Fibroblast of lung (primary cell): Measurements from ENCODE around the gene HDAC4. TPM values are rescaled to one million over a fixed set of nuclear protein-coding genes. Genes with fewer than 3 reads are reported as not detected.

Experiments used
- DNase-seq, 2 donors: peaks; one replicate each; pipeline versions ENCODE4 v3.0.0 to v3.0.0-alpha.2; 2010; ENCODE audit warnings: low read depth in 2 of 2
- H2AFZ ChIP-seq: 2 replicates; pipeline ENCODE4 v1.5.1; 2012; ENCODE audit warnings: low read length, control low read depth, inconsistent platforms
- H3K27ac ChIP-seq: 2 replicates; pipeline ENCODE4 v1.5.1; 2011; ENCODE audit warnings: low read length, control low read depth; ENCODE audit not compliant: insufficient read depth
- H3K27me3 ChIP-seq: 2 replicates; pipeline ENCODE4 v1.5.1; 2011; ENCODE audit warnings: mild to moderate bottlenecking, low read length; ENCODE audit not compliant: control insufficient read depth, insufficient read depth
- H3K36me3 ChIP-seq: 2 replicates; pipeline ENCODE4 v1.5.1; 2011; ENCODE audit warnings: low read length; ENCODE audit not compliant: control insufficient read depth, insufficient read depth
- H3K4me1 ChIP-seq: 2 replicates; pipeline ENCODE4 v1.5.1; 2011; ENCODE audit warnings: low read length; ENCODE audit not compliant: control insufficient read depth, insufficient read depth; ENCODE audit errors: extremely low read depth
- H3K4me2 ChIP-seq: 2 replicates; pipeline ENCODE4 v1.5.1; 2011; ENCODE audit warnings: low read length, control low read depth; ENCODE audit not compliant: insufficient read depth; ENCODE audit errors: extremely low read depth
- H3K4me3 ChIP-seq, 4 experiments: fragments of 200-600 bp in 1 of 4; sonication (generic) in 1 of 4; replicated peaks in 1 of 4; 2 replicates each; pipeline ENCODE4 v1.5.1; 2011 to 2016; ENCODE audit warnings: low read length in 4 of 4, low read depth in 3 of 4, mild to moderate bottlenecking in 3 of 4, control low read depth in 2 of 4, inconsistent platforms in 1 of 4, mixed read lengths in 1 of 4; ENCODE audit not compliant: insufficient read depth in 1 of 4; ENCODE audit errors: control extremely low read depth in 1 of 4
- H3K79me2 ChIP-seq: 2 replicates; pipeline ENCODE4 v1.5.1; 2012; ENCODE audit warnings: mild to moderate bottlenecking, low read length, inconsistent platforms; ENCODE audit not compliant: control insufficient read depth, insufficient read depth
- H3K9ac ChIP-seq: 2 replicates; pipeline ENCODE4 v1.5.1; 2011; ENCODE audit warnings: mild to moderate bottlenecking, low read length, control low read depth; ENCODE audit not compliant: insufficient read depth
- H3K9me3 ChIP-seq: 2 replicates; pipeline ENCODE4 v1.5.1; 2012; ENCODE audit warnings: low read depth, low read length; ENCODE audit not compliant: control insufficient read depth, insufficient read depth
- H4K20me1 ChIP-seq: 2 replicates; pipeline ENCODE4 v1.5.1; 2011; ENCODE audit warnings: low read length; ENCODE audit not compliant: control insufficient read depth, insufficient read depth; ENCODE audit errors: extremely low read depth
- CTCF ChIP-seq, 2 donors: IDR thresholded peaks in 1 of 2; conservative IDR thresholded peaks in 1 of 2; 1 replicate in 1 of 2; 2 replicates in 1 of 2; pipeline ENCODE4 v1.5.1; 2011 to 2012; ENCODE audit warnings: low read length in 2 of 2, control low read depth in 1 of 2, inconsistent platforms in 1 of 2, low read depth in 1 of 2, mild to moderate bottlenecking in 1 of 2
- EZH2 ChIP-seq: IDR thresholded peaks from 2 replicates; pipeline ENCODE4 v1.5.1; 2012; ENCODE audit warnings: low read length, control low read depth, mild to moderate bottlenecking; ENCODE audit errors: missing control alignments
- polyA plus RNA-seq, 2 donors: library from polyadenylated mRNA; depleted of rRNA in 1 of 2; stranded (reverse) in 1 of 2; unstranded in 1 of 2; fragments of >200 nt; gene quantifications; 2 replicates each; pipeline ENCODE4 v1.2.1, GENCODE V29; 2011 to 2012; ENCODE audit warnings: missing spikeins in 1 of 2
- total RNA-seq: library from RNA; depleted of rRNA; stranded (reverse); fragments of >200 nt; gene quantifications from 2 replicates; pipeline ENCODE4 v1.2.1, GENCODE V29; 2014

Gene HDAC4
- total and polyA plus RNA-seq, 2 donors (not counting 1 experiment from before 2014, with no cell fraction given), result 7.4 to 19.8 TPM

GRCh38 chr2:239300242-239300641, 100.6 kb downstream of the HDAC4 start:
- Histone ChIP-seq H3K79me2 (no peaks in the 10 kb centered on the region), H3K36me3 (no peaks in the 10 kb centered on the region), H3K4me2 (no peak overlapping the region), H3K4me3 (no peak overlapping the region), H4K20me1 (no peaks in the 10 kb centered on the region), H3K4me1 (no peaks in the 10 kb centered on the region), H2AFZ (no peak overlapping the region), H3K9ac (no peak overlapping the region), H3K27me3 (no peaks in the 10 kb centered on the region), H3K9me3 (no peaks in the 10 kb centered on the region), H3K27ac (no peak overlapping the region)
- TF ChIP-seq EZH2 (no peak), CTCF (conservative IDR thresholded peaks at IDR 0.05 in 1 of 2, IDR thresholded peaks at IDR 0.05 in 1 of 2; ENCODE audit: low read depth in 1 of 2, low read length in 2 of 2) (no peak)
- no peak for DNase-seq

GRCh38 chr2:239299218-239299939, 101.4 kb downstream of the HDAC4 start:
- Histone ChIP-seq H3K4me3 (no peak overlapping the region), H2AFZ (no peak overlapping the region), H3K27me3 (no peaks in the 10 kb centered on the region), H3K79me2 (no peaks in the 10 kb centered on the region), H3K27ac (no peak overlapping the region), H3K9ac (no peak overlapping the region), H3K36me3 (no peaks in the 10 kb centered on the region), H3K9me3 (no peaks in the 10 kb centered on the region), H3K4me2 (no peak overlapping the region), H3K4me1 (no peaks in the 10 kb centered on the region), H4K20me1 (no peaks in the 10 kb centered on the region)
- DNase-seq, result no peak
- no peak for TF ChIP-seq EZH2
- no peak for TF ChIP-seq CTCF (conservative IDR thresholded peaks at IDR 0.05 in 1 of 2, IDR thresholded peaks at IDR 0.05 in 1 of 2; ENCODE audit: low read depth in 1 of 2, low read length in 2 of 2)

GRCh38 chr2:239298116-239298804, 102.6 kb downstream of the HDAC4 start:
- no peak for DNase-seq
- no peaks in the 10 kb centered on the region for H4K20me1 ChIP-seq
- H3K4me2 ChIP-seq, result no peak overlapping the region
- no peaks in the 10 kb centered on the region for H3K4me1 ChIP-seq
- no peak overlapping the region for H3K4me3 ChIP-seq
- H3K79me2 ChIP-seq, result no peaks in the 10 kb centered on the region
- TF ChIP-seq EZH2, result no peak
- no peak for TF ChIP-seq CTCF (conservative IDR thresholded peaks at IDR 0.05 in 1 of 2, IDR thresholded peaks at IDR 0.05 in 1 of 2; ENCODE audit: low read depth in 1 of 2, low read length in 2 of 2)
- H3K36me3 ChIP-seq, result no peaks in the 10 kb centered on the region
- H2AFZ ChIP-seq, result no peak overlapping the region
- H3K27ac ChIP-seq, result no peak overlapping the region
- H3K9me3 ChIP-seq, result no peaks in the 10 kb centered on the region
- H3K9ac ChIP-seq, result no peak overlapping the region
- H3K27me3 ChIP-seq, result no peaks in the 10 kb centered on the region
